ENCODE measurements around the gene SFTA2.
"Not testable (repeated sequence)": the region's sequence is repeated elsewhere in the genome, so short reads cannot be mapped to it uniquely, and the experiment has no call there.

Gene SFTA2

DNA sequence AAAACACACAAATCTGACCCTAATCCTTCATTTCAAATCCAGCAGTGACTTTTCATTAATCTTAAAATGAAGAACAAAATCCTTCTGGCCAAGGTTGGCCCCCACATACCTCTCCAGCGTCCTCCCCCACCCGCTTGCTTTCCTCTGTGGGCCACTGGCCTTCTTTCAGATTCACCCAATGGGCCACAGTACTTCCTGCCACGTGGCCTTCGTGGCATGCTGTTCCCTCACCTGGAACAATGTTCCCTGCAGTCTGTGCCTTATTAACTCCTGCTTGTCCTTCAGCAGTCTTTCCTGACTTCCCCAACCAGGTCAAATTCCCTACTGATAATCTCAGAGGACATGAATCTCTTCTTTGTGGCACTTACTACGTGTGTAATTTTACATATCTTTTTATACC is 29.3 kb downstream of the SFTA2 start:
- no peak overlapping the region for H3K4me3 ChIP-seq (ENCODE audit: low read depth in 1 of 2, low read length in 2 of 2)
- H3K27me3 ChIP-seq (ENCODE audit: control insufficient read depth in 1 of 2, insufficient read depth in 2 of 2, low read length in 2 of 2) = no peaks in the 10 kb centered on the region
- H3K9me3 ChIP-seq (ENCODE audit: control insufficient read depth in 1 of 2, low read length in 2 of 2) = no peaks in the 10 kb centered on the region
- H3K4me1 ChIP-seq (ENCODE audit: control insufficient read depth in 1 of 2, insufficient read depth in 2 of 2, low read length in 2 of 2) = no peaks in the 10 kb centered on the region
- peaks cover 17 to 25% of the 10 kb centered on the region in 2 donors for H3K36me3 ChIP-seq (ENCODE audit: control insufficient read depth in 1 of 2, insufficient read depth in 2 of 2, low read length in 2 of 2)
- H3K27ac ChIP-seq (ENCODE audit: low read depth, low read length) = no peak overlapping the region
- H3K9ac ChIP-seq (ENCODE audit: low read depth in 1 of 2, low read length in 2 of 2) = no peak overlapping the region

DNA sequence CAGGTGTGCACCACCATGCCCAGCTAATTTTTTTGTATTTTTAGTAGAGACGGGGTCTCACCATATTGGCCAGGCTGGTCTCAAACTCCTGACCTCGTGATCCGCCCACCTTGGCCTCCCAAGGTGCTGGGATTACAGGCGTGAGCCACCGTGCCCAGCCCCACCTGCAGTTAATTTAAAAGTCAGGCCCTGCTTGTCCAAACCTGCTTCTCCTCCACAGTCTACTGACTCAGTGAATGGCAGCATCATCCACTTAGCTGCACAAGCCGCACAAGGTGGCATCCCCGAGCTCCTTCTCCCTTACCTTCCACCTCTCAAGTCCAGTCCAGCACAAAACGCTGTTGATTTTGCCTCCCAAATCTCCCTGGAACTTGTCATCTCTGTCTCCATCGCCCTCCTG is 29.8 kb downstream of the SFTA2 start:
- H3K27me3 ChIP-seq (ENCODE audit: control insufficient read depth in 1 of 2, insufficient read depth in 2 of 2, low read length in 2 of 2); H3K27ac ChIP-seq (ENCODE audit: low read depth, low read length); H3K9ac ChIP-seq (ENCODE audit: low read depth in 1 of 2, low read length in 2 of 2); H3K9me3 ChIP-seq (ENCODE audit: control insufficient read depth in 1 of 2, low read length in 2 of 2); H3K4me1 ChIP-seq (ENCODE audit: control insufficient read depth in 1 of 2, insufficient read depth in 2 of 2, low read length in 2 of 2); H3K4me3 ChIP-seq (ENCODE audit: low read depth in 1 of 2, low read length in 2 of 2): not testable (repeated sequence)
- H3K36me3 ChIP-seq (ENCODE audit: control insufficient read depth in 1 of 2, insufficient read depth in 2 of 2, low read length in 2 of 2) = peaks cover 21 to 30% of the 10 kb centered on the region in 2 donors

DNA sequence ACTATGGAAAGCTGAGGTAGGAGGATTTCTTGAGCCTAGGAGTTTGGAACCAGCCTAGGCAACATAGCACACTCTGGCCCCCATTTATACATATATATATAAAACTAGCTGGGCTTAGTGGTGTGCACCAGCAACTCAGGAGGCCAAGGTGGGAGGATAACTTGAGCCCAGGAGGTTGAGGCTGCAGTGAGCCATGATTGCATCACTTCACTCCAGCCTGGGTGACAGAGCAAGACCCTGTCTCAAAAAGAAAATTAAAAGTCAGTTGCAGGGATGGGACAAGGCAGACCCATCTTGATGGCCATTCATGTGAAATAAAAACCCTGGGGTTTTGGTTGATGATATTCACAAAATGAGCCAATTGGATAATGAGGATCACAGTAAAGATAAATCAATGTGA is 30.5 kb downstream of the SFTA2 start:
- Histone ChIP-seq H3K27ac (ENCODE audit: low read depth, low read length) (no peak overlapping the region), H3K36me3 (ENCODE audit: control insufficient read depth in 1 of 2, insufficient read depth in 2 of 2, low read length in 2 of 2) (peaks cover 21 to 37% of the 10 kb centered on the region in 2 donors), H3K27me3 (ENCODE audit: control insufficient read depth in 1 of 2, insufficient read depth in 2 of 2, low read length in 2 of 2) (no peaks in the 10 kb centered on the region), H3K4me1 (ENCODE audit: control insufficient read depth in 1 of 2, insufficient read depth in 2 of 2, low read length in 2 of 2) (no peaks in the 10 kb centered on the region), H3K9ac (ENCODE audit: low read depth in 1 of 2, low read length in 2 of 2) (no peak overlapping the region), H3K4me3 (ENCODE audit: low read depth in 1 of 2, low read length in 2 of 2) (no peak overlapping the region), H3K9me3 (ENCODE audit: control insufficient read depth in 1 of 2, low read length in 2 of 2) (no peaks in the 10 kb centered on the region)

DNA sequence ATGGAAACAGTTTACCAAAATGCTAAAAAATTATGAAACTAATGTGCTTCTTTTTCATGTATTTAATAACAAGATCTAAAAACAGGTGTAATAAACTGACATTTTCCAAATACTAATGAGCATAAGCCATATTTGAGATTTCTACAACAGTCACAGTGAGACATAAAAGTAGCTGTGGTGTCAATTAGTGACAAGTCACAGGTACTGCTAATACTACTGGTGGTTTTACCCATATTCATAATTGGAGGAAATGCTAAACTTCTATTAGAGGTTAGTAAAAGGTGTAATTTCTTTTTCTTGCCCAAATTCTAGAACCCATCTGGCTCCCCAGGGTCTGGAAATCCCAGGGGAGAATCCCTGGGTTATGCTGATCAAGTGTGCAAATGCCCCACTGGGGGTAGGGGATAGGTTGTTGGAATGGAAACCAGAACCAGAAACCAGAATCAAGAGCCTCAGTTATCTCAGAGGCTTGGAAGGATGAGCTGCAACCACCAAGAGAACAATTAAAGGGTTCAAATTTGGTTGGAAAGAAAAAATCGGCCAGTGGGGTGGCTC is 31.0 kb downstream of the SFTA2 start:
- Histone ChIP-seq H3K9ac (ENCODE audit: low read depth in 1 of 2, low read length in 2 of 2) (no peak overlapping the region), H3K9me3 (ENCODE audit: control insufficient read depth in 1 of 2, low read length in 2 of 2) (no peaks in the 10 kb centered on the region), H3K27ac (ENCODE audit: low read depth, low read length) (no peak overlapping the region)

DNA sequence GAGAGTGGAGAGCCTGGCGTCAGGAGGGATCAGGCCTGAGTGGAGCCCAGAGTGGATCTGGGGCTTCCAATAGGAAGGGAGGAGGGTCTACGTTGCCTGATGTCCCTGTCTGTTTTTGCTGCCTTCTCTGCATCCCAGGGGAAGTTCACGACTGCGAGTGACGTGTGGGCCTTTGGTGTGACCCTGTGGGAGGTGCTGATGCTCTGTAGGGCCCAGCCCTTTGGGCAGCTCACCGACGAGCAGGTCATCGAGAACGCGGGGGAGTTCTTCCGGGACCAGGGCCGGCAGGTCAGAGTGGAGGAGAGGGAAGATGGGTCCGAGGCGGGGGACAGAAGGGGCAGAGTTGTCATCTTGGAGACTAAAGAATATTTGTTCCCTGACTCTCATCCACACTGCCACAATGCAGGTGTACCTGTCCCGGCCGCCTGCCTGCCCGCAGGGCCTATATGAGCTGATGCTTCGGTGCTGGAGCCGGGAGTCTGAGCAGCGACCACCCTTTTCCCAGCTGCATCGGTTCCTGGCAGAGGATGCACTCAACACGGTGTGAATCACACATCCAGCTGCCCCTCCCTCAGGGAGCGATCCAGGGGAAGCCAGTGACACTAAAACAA is 33.1 kb downstream of the SFTA2 start:
- Histone ChIP-seq H3K9me3 (ENCODE audit: control insufficient read depth in 1 of 2, low read length in 2 of 2) (no peaks in the 10 kb centered on the region), H3K36me3 (ENCODE audit: control insufficient read depth in 1 of 2, insufficient read depth in 2 of 2, low read length in 2 of 2) (peaks cover 40 to 63% of the 10 kb centered on the region in 2 donors), H3K9ac (ENCODE audit: low read depth in 1 of 2, low read length in 2 of 2) (no peak overlapping the region)

More for the DNA sequence above, 31.0 kb downstream of the SFTA2 start:
- H3K4me1 ChIP-seq (ENCODE audit: control insufficient read depth in 1 of 2, insufficient read depth in 2 of 2, low read length in 2 of 2) = no peaks in the 10 kb centered on the region
- no peaks in the 10 kb centered on the region for H3K27me3 ChIP-seq (ENCODE audit: control insufficient read depth in 1 of 2, insufficient read depth in 2 of 2, low read length in 2 of 2)
- peaks cover 21 to 42% of the 10 kb centered on the region in 2 donors for H3K36me3 ChIP-seq (ENCODE audit: control insufficient read depth in 1 of 2, insufficient read depth in 2 of 2, low read length in 2 of 2)
- H3K4me3 ChIP-seq (ENCODE audit: low read depth in 1 of 2, low read length in 2 of 2) = no peak overlapping the region

DNA sequence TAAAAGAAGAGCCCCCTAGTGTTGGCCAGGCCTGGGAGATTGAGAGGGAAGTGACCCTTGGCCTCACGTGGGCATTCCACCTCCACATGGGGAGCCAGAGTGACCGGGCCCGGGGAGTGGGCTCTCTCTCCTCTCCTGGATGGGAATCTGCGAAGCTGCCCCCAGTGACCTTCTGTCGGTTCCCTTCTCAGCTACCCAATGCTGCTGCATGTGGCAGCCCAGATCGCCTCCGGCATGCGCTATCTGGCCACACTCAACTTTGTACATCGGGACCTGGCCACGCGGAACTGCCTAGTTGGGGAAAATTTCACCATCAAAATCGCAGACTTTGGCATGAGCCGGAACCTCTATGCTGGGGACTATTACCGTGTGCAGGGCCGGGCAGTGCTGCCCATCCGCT is 34.1 kb downstream of the SFTA2 start:
- Histone ChIP-seq H3K36me3 (ENCODE audit: control insufficient read depth in 1 of 2, insufficient read depth in 2 of 2, low read length in 2 of 2) (peaks cover 40 to 73% of the 10 kb centered on the region in 2 donors), H3K9ac (ENCODE audit: low read depth in 1 of 2, low read length in 2 of 2) (no peak overlapping the region), H3K9me3 (ENCODE audit: control insufficient read depth in 1 of 2, low read length in 2 of 2) (no peaks in the 10 kb centered on the region), H3K4me3 (ENCODE audit: low read depth in 1 of 2, low read length in 2 of 2) (no peak overlapping the region), H3K27ac (ENCODE audit: low read depth, low read length) (no peak overlapping the region), H3K27me3 (ENCODE audit: control insufficient read depth in 1 of 2, insufficient read depth in 2 of 2, low read length in 2 of 2) (no peaks in the 10 kb centered on the region), H3K4me1 (ENCODE audit: control insufficient read depth in 1 of 2, insufficient read depth in 2 of 2, low read length in 2 of 2) (no peaks in the 10 kb centered on the region)

More for the DNA sequence above, 33.1 kb downstream of the SFTA2 start:
- Histone ChIP-seq H3K4me1 (ENCODE audit: control insufficient read depth in 1 of 2, insufficient read depth in 2 of 2, low read length in 2 of 2) (no peaks in the 10 kb centered on the region), H3K27me3 (ENCODE audit: control insufficient read depth in 1 of 2, insufficient read depth in 2 of 2, low read length in 2 of 2) (no peaks in the 10 kb centered on the region), H3K27ac (ENCODE audit: low read depth, low read length) (no peak overlapping the region), H3K4me3 (ENCODE audit: low read depth in 1 of 2, low read length in 2 of 2) (no peak overlapping the region)

DNA sequence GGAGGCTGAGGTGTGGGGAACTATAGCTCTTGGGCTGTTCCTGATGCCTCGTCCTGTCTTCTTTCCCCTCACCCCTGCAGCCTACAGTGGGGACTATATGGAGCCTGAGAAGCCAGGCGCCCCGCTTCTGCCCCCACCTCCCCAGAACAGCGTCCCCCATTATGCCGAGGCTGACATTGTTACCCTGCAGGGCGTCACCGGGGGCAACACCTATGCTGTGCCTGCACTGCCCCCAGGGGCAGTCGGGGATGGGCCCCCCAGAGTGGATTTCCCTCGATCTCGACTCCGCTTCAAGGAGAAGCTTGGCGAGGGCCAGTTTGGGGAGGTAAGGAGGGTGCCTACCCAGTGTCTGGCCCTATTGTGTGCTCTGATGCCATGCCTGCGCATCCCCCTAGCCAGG is 35.4 kb downstream of the SFTA2 start:
- Histone ChIP-seq H3K36me3 (ENCODE audit: control insufficient read depth in 1 of 2, insufficient read depth in 2 of 2, low read length in 2 of 2) (peaks cover 48 to 86% of the 10 kb centered on the region in 2 donors), H3K4me1 (ENCODE audit: control insufficient read depth in 1 of 2, insufficient read depth in 2 of 2, low read length in 2 of 2) (no peaks in the 10 kb centered on the region), H3K4me3 (ENCODE audit: low read depth in 1 of 2, low read length in 2 of 2) (no peak overlapping the region), H3K9me3 (ENCODE audit: control insufficient read depth in 1 of 2, low read length in 2 of 2) (no peaks in the 10 kb centered on the region), H3K27me3 (ENCODE audit: control insufficient read depth in 1 of 2, insufficient read depth in 2 of 2, low read length in 2 of 2) (no peaks in the 10 kb centered on the region), H3K27ac (ENCODE audit: low read depth, low read length) (no peak overlapping the region), H3K9ac (ENCODE audit: low read depth in 1 of 2, low read length in 2 of 2) (no peak overlapping the region)

DNA sequence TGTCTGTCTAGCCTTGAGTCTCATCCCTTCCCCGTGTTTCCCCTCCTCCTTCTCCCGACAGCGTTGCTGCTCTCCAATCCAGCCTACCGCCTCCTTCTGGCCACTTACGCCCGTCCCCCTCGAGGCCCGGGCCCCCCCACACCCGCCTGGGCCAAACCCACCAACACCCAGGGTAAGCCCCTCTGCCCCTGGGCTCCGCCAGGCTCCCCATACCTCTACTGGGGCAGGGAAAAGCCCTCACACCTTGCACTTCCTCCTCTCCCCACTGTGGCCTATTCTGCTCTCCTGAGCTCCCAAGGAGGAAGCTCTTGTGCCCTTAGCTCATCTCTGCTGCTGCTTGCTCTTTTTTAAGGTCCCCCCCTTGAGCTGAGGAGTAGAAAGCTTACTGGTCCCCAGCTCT is 36.6 kb downstream of the SFTA2 start:
- Histone ChIP-seq H3K36me3 (ENCODE audit: control insufficient read depth in 1 of 2, insufficient read depth in 2 of 2, low read length in 2 of 2) (peaks cover 59 to 98% of the 10 kb centered on the region in 2 donors), H3K9ac (ENCODE audit: low read depth in 1 of 2, low read length in 2 of 2) (no peak overlapping the region), H3K9me3 (ENCODE audit: control insufficient read depth in 1 of 2, low read length in 2 of 2) (no peaks in the 10 kb centered on the region), H3K4me1 (ENCODE audit: control insufficient read depth in 1 of 2, insufficient read depth in 2 of 2, low read length in 2 of 2) (no peaks in the 10 kb centered on the region), H3K4me3 (ENCODE audit: low read depth in 1 of 2, low read length in 2 of 2) (no peak overlapping the region), H3K27me3 (ENCODE audit: control insufficient read depth in 1 of 2, insufficient read depth in 2 of 2, low read length in 2 of 2) (no peaks in the 10 kb centered on the region), H3K27ac (ENCODE audit: low read depth, low read length) (no peak overlapping the region)

DNA sequence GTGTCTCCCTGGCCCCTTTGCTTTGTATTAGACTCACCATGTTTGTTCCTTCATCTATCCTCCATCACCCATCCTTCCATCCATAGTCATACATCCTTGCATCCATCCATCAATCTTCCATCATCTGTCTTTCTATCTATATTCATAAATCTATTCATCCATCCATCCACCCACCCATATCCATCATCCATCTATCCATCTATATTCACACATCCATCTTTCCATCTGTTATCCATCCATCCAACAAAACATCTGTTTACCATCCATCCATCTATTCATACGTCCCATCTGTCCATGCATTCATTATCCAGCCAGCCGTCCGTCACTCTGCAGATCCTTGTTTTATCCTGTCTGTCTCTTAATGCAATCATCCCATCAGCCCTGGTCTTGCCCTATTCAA is 37.0 kb downstream of the SFTA2 start:
- no peaks in the 10 kb centered on the region for H3K9me3 ChIP-seq (ENCODE audit: control insufficient read depth in 1 of 2, low read length in 2 of 2)
- peaks cover 63 to 99% of the 10 kb centered on the region in 2 donors for H3K36me3 ChIP-seq (ENCODE audit: control insufficient read depth in 1 of 2, insufficient read depth in 2 of 2, low read length in 2 of 2)
- no peak overlapping the region for H3K4me3 ChIP-seq (ENCODE audit: low read depth in 1 of 2, low read length in 2 of 2)
- H3K4me1 ChIP-seq (ENCODE audit: control insufficient read depth in 1 of 2, insufficient read depth in 2 of 2, low read length in 2 of 2) = no peaks in the 10 kb centered on the region
- no peak overlapping the region for H3K9ac ChIP-seq (ENCODE audit: low read depth in 1 of 2, low read length in 2 of 2)
- no peak overlapping the region for H3K27ac ChIP-seq (ENCODE audit: low read depth, low read length)
- H3K27me3 ChIP-seq (ENCODE audit: control insufficient read depth in 1 of 2, insufficient read depth in 2 of 2, low read length in 2 of 2) = no peaks in the 10 kb centered on the region

DNA sequence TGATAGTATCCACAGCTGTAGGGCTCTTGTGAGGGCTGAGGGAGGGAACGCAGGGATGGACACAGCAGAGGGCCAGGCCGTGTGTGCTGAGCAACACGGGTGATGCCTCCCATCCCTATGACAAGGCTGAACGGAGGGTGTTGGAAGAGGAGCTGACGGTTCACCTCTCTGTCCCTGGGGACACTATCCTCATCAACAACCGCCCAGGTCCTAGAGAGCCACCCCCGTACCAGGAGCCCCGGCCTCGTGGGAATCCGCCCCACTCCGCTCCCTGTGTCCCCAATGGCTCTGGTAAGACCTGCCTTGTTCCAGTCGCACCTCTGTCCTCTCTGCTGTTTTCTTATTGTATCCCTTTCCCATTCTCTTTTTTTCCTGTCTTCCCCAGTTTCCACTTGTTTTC is 37.6 kb downstream of the SFTA2 start:
- Histone ChIP-seq H3K27me3 (ENCODE audit: control insufficient read depth in 1 of 2, insufficient read depth in 2 of 2, low read length in 2 of 2) (no peaks in the 10 kb centered on the region), H3K9ac (ENCODE audit: low read depth in 1 of 2, low read length in 2 of 2) (no peak overlapping the region), H3K4me1 (ENCODE audit: control insufficient read depth in 1 of 2, insufficient read depth in 2 of 2, low read length in 2 of 2) (no peaks in the 10 kb centered on the region), H3K27ac (ENCODE audit: low read depth, low read length) (no peak overlapping the region), H3K4me3 (ENCODE audit: low read depth in 1 of 2, low read length in 2 of 2) (no peak overlapping the region), H3K36me3 (ENCODE audit: control insufficient read depth in 1 of 2, insufficient read depth in 2 of 2, low read length in 2 of 2) (peaks cover 66 to 99% of the 10 kb centered on the region in 2 donors), H3K9me3 (ENCODE audit: control insufficient read depth in 1 of 2, low read length in 2 of 2) (no peaks in the 10 kb centered on the region)
